Left ventricle myocardium superior (tissue), 1 donor: ENCODE measurements around the gene GPSM1. TPM values are rescaled to one million over a fixed set of nuclear protein-coding genes. Genes with fewer than 3 reads are reported as not detected.
A peak's percentile ranks its signal among the peaks of the same experiment; 100 is the strongest.

Experiments used
- ATAC-seq: fragments of 200-7000 bp; cut with Tn5 transposase; one replicate; pipeline ENCODE4 v1.9.1; 2020; ENCODE audit warnings: mild to moderate bottlenecking, moderate library complexity
- DNase-seq: peaks from one replicate; pipeline ENCODE4 v3.0.0-alpha.2; 2020
- intact Hi-C: fragments of 100-400 bp; cut with micrococcal nuclease; formaldehyde crosslinking; loops from one replicate; pipeline ENCODE4 v1.11.0; 2022
- total RNA-seq: library from RNA; stranded (reverse); fragmentation: NEBNext Ultra II Directional; extraction: Animal tissue kit (Norgen Biotek cat#: 25700); gene quantifications from one replicate; pipeline ENCODE4 v1.2.1, GENCODE V29; 2021
- donor health status: DM: no; HTN: yes; CAD: no; lungs with severe emphysema.

GPSM1 gene
- total RNA-seq, 1 donor from 2014 or later, result 61.7 TPM

- ATAC-seq, result no peak
- intact Hi-C loops, result no loop called here
- peak; percentile 17 for DNase-seq
Measured at GRCh38 chr9:136289651-136290507, 37.5 kb upstream of the GPSM1 start.

- intact Hi-C loops, result no loop called here
- ATAC-seq (no peak), DNase-seq (peak; percentile 21)
Measured at GRCh38 chr9:136290508-136291000, 36.8 kb upstream of the GPSM1 start.

GRCh38 chr9:136291306-136292025 is 35.9 kb upstream of the GPSM1 start:
- no peak for DNase-seq
- ATAC-seq, result no peak
- intact Hi-C loops, result no loop called here

DNA sequence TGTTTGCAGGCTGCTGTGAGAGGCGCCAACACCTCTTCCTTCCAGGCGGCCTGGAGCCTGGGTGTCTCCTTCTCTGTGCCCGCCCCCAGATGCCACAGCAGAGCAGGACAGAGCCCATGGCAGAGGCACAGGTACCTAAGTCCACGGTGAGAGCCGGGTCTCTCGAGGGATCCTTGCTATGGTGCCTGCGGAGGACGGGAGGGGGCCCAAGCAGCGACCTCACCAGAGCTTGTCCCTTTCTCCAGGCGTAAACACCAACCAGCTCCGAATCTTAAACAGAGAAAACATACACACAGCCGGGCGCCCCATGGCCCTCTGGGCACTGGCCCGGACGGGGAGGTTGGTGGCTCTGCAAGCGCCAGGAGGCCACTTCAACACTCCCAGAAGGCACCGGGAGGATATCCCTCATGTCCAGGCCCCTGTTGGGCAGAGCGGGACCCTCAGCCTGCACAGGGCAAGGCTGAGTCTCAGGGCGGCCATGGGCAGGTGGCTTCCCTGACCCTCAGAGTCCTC is 35.3 kb upstream of the GPSM1 start:
- ATAC-seq (no peak), DNase-seq (no peak)
- intact Hi-C loops, result no loop called here

DNA sequence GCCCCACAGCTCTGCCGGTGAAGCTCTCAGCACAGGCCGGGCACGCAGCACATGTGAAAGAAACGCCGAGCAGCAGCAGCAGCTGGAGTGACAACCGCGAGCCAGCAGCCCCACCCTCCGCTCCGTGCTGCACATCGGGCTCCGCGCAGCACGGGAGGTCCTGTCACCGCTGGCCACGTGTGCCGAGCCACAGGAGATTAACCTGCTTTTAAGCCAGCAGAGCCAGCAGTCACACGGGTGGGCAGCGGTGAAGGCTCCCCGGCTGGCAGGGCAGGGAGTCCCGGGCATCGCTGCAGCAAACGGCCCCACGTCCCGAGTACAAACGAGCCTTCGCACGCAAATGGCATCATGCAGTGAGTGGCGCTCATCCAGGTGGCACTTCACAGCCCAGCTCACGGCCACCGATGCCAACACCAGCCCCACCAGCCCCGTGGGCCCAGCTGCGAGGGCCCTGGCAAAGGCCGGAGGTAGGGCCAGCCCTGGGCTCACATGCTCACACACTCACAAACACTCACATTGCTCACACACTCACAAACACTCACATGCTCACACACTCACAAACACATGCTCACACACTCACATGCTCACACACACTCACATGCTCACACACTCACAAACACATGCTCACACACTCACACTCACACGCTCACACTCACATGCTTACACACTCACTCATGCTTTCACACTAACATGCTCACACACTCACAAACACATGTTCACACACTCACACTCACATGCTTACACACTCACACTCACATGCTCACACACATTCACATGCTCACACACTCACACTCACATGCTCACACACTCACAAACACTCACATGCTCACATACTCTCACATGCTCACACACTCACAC is 34.5 kb upstream of the GPSM1 start:
- ATAC-seq, result no peak
- intact Hi-C loops, result no loop called here
- peak; percentile 42 for DNase-seq

GRCh38 chr9:136293476-136294077 is 33.8 kb upstream of the GPSM1 start:
- intact Hi-C loops, result no loop called here
- ATAC-seq (no peak), DNase-seq (peak; percentile 6)

GRCh38 chr9:136294437-136294836 is 32.9 kb upstream of the GPSM1 start:
- DNase-seq, result peak; percentile 19
- no peak for ATAC-seq
- intact Hi-C loops, result no loop called here

- intact Hi-C loops, result no loop called here
- ATAC-seq, result no peak
- no peak for DNase-seq
Measured at GRCh38 chr9:136295055-136295454, 32.3 kb upstream of the GPSM1 start.

- ATAC-seq (no peak), DNase-seq (peak; percentile 22)
- intact Hi-C loops, result no loop called here
Measured at GRCh38 chr9:136295542-136296433, 31.6 kb upstream of the GPSM1 start.

- intact Hi-C loops, result no loop called here
- peak; percentile 17 for DNase-seq
- ATAC-seq, result no peak
Measured at GRCh38 chr9:136296434-136297015, 30.8 kb upstream of the GPSM1 start.

- intact Hi-C loops, result no loop called here
- peak; percentile 28 for ATAC-seq
- DNase-seq, result peak; percentile 26
Measured at GRCh38 chr9:136297016-136297691, 30.2 kb upstream of the GPSM1 start.

DNA sequence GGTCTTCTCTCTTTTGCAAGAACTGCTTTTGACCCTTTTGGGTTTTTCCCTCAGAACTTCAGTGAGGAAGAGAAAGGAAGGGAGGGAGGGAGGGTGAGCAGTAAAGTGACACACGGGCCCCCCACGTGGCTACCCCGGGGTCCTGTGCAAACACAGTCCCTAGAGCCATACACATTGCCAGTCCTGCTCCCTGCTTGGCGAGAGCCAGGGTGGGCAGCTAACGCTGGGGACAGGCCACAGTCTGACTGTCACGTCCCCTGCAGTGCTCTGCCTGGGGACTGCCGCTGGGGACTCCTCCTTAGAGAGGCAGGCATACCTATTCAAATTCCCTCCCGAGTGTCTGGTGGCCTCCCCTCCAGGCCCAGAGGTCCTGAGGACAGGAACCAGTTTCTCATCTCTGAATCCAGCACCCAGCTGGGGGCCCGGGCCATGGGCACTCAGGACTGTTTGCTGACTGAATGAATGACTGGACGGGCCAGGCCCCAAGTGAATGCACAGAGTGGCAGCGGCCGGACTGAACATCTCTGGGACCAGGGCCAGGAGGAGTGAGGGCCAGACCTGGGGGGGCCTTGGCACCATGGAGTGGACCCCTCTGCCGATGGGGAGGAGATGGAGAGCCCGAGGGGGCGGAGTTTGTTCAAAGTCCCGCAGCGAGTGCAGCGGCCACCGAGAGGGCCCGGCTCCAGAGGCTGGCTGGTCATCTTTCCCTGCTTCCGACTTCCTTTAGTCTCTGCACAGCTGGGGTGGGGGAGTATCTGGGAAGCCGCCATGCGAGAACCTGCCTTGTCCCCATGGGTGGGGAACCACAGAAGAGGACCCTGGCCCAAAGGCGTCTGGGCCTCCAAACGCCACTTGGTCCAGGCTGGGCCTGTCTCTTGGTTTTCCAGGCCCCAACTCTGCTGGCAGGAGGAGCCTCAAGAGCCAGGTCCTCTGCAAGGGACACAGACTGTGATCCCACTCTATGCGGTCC is 29.3 kb upstream of the GPSM1 start:
- ATAC-seq, result no peak
- intact Hi-C loops, result no loop called here
- DNase-seq, result peak; percentile 21

DNA sequence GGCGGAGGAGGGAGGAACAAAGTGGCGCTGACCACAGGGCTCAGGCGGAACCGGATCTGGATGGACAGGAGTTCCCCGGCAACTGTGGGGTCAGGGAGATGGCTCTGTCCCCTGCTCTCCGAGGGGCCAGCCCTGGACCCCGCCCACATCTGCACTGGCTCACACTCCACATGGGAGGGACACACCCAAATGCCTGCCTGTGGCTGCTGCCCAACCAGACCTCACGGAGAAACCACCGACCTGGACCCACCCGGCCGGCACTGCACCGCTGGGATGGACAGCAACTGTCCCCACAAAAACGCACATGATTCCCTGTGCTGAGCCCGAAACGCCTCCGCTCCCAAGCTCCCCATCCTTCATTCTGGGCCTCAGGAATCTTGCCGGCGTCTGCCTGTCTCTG is 28.2 kb upstream of the GPSM1 start:
- intact Hi-C loops, result no loop called here
- no peak for ATAC-seq
- DNase-seq, result no peak

DNA sequence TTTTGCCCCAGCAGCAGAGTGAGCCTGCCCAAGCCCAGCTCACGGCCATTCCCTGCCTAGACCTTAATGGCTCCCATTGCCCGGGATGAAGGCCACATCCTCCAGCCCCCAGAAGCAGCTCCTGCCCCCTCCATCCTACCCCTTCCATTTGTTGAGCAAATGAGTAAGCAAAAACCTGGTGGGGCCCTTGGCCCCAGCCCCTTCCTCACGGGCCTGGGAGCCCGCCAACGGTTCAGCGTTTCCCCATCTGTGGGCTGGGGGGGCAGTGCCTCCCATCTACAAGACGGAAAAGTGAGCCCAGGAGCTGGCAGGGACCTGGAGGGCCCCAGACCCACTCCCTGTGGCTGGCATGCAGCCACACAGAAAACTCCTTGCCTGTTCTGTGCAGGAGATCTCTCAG is 27.8 kb upstream of the GPSM1 start:
- DNase-seq (no peak), ATAC-seq (no peak)
- intact Hi-C loops, result no loop called here

DNA sequence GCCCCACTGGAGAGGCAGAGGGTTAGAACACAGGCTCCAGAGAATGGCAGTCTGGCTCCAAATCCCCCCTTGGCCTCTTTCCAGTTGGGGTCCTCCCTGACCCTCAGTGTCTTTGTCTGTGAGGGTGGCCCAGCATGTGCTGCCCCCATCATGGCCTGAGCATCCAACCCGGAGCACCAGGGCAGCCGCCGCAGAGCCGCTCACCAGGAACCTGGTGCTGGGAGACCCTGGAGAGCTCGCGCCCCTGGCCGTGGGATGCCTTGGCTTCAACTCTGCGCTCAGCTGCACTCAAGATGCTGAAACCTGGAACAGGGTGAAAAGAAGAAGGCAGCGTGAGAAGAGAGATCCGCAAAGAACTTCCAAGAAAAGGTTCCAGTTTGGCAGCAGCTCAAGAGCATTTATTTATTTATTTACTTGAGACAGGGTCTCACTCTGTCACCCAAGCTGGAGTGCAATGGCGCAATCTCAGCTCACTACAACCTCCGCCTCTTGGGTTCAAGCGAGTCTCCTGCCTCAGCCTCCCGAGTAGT is 27.3 kb upstream of the GPSM1 start:
- DNase-seq (peak; percentile 12), ATAC-seq (no peak)
- intact Hi-C loops, result no loop called here

GRCh38 chr9:136300866-136301265 is 26.5 kb upstream of the GPSM1 start:
- intact Hi-C loops, result no loop called here

More at GRCh38 chr9:136300866-136301265, 26.5 kb upstream of the GPSM1 start:
- DNase-seq (peak; percentile 7), ATAC-seq (no peak)
